Prostate gland (tissue), 2 donors: ENCODE results near the gene ATP2C1. TPM values are rescaled to one million over a fixed set of nuclear protein-coding genes. Genes with fewer than 3 reads are reported as not detected.

Experiments
- DNase-seq: peaks from one replicate; pipeline ENCODE4 v3.0.0-alpha.2; 2019; ENCODE audit warnings: low spot score
- H3K27ac ChIP-seq, 2 donors: fragments of 200-600 bp; sonication (generic); 2 replicates each; pipeline ENCODE4 v1.5.1; 2017 to 2019
- H3K27me3 ChIP-seq: fragments of 200-600 bp; sonication (generic); replicated peaks from 2 replicates; pipeline ENCODE4 v1.5.1; 2019; ENCODE audit not compliant: insufficient read depth
- H3K36me3 ChIP-seq, 2 donors: fragments of 200-600 bp; sonication (generic); 1 replicate in 1 of 2; 2 replicates in 1 of 2; pipeline versions ENCODE4 v1.5.1 to v1.8.1; 2017 to 2019
- H3K4me1 ChIP-seq: fragments of 200-600 bp; sonication (generic); replicated peaks from 2 replicates; pipeline ENCODE4 v1.5.1; 2019
- H3K4me3 ChIP-seq, 2 donors: fragments of 200-600 bp; sonication (generic); 2 replicates each; pipeline ENCODE4 v1.5.1; 2017 to 2019
- H3K9me3 ChIP-seq: fragments of 200-600 bp; sonication (generic); 2 replicates; pipeline ENCODE4 v1.5.1; 2017
- CTCF ChIP-seq, 4 experiments: fragments of 200-600 bp in 2 of 4; fragments of 450-650 bp in 2 of 4; sonication (generic) in 2 of 4; IDR thresholded peaks; 1 replicate in 3 of 4; 2 replicates in 1 of 4; pipeline ENCODE4 v1.5.1; 2016 to 2019; ENCODE audit warnings: antibody characterized with exemption in 4 of 4, mild to moderate bottlenecking in 2 of 4, moderate library complexity in 2 of 4
- POLR2A ChIP-seq: fragments of 450-650 bp; IDR thresholded peaks from one replicate; pipeline ENCODE4 v1.6.1; 2016; ENCODE audit warnings: antibody characterized with exemption, mild to moderate bottlenecking
- POLR2AphosphoS5 ChIP-seq: sonication (generic); formaldehyde crosslinking; IDR thresholded peaks from one replicate; pipeline ENCODE4 v1.6.1; 2017; ENCODE audit warnings: antibody characterized with exemption
- WGBS: methylation state at CpG from one replicate; pipeline ENCODE4 v1.1.5; 2018; 5-methylcytosine and 5-hydroxymethylcytosine counted together
- intact Hi-C: fragments of 100-400 bp; cut with DNase I; formaldehyde crosslinking; loops from one replicate; pipeline ENCODE4 v1.14.2; 2022
- total RNA-seq, 2 donors: library from RNA; depleted of rRNA; stranded (reverse); fragments of >200 nt; gene quantifications; one replicate each; pipeline ENCODE4 v1.1.0, GENCODE V29; 2016

Gene ATP2C1
- total RNA-seq, 2 donors from 2014 or later = 123 to 158 TPM

DNA sequence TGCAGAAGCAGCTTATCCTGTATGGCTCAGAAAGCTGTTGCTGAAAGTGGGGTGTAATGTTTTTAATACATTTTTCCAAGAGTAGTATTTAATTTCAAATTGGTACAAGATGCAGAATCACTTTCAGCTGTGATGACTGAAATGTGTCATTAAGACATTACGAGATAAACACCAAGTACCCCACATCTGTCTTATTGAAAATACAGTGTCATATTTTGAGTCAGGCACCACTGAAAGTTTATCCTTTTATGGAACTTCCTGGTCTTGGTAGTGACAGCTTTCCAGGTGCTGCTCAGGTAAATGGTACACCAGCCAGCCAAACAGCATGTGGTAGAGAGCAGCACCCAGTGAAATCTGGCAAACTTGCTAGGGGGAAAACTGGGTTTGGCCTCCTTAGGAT lies 115.8 kb downstream of the ATP2C1 start:
- no peak overlapping the region for H3K4me3 ChIP-seq
- no peak for DNase-seq
- no peaks in the 10 kb centered on the region for H3K4me1 ChIP-seq
- peaks cover 0 to 4% of the 10 kb centered on the region in 2 donors for H3K36me3 ChIP-seq
- no peaks in the 10 kb centered on the region for H3K9me3 ChIP-seq
- H3K27me3 ChIP-seq = no peaks in the 10 kb centered on the region
- 100% methylated on average over 1 of the region's 1 CpG for WGBS
- no peak overlapping the region for H3K27ac ChIP-seq
- TF ChIP-seq CTCF (IDR thresholded peaks at IDR 0.05) (no peak), POLR2A (no peak), POLR2AphosphoS5 (no peak)
- intact Hi-C loops = no loop called here

DNA sequence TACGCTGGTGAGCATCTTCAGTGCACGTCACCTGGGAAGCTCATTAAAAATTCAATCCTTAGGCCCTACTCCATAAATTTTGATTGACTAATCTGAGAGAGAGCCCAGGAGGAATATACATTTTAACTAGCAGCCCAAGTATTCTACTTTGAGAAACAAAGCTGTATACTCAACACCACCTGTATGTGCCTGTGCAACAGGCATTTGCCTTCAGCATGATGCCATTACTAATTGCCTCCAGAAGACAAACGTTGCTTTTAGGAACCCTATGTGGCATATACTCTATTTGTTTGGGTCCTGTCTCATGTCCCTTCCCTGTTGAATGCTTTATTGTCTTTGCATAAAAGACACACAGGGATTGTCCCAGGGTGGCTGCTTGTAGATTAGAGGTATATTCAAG lies 125.1 kb downstream of the ATP2C1 start:
- Histone ChIP-seq H3K4me1 (no peaks in the 10 kb centered on the region), H3K27me3 (no peaks in the 10 kb centered on the region), H3K4me3 (no peak overlapping the region), H3K36me3 (no peaks in the 10 kb centered on the region), H3K9me3 (no peaks in the 10 kb centered on the region), H3K27ac (no peak overlapping the region)
- TF ChIP-seq POLR2AphosphoS5 (no peak), POLR2A (no peak), CTCF (IDR thresholded peaks at IDR 0.05) (no peak)
- DNase-seq = no peak
- 82% methylated on average over 3 of the region's 3 CpGs for WGBS
- intact Hi-C loops = no loop called here

DNA sequence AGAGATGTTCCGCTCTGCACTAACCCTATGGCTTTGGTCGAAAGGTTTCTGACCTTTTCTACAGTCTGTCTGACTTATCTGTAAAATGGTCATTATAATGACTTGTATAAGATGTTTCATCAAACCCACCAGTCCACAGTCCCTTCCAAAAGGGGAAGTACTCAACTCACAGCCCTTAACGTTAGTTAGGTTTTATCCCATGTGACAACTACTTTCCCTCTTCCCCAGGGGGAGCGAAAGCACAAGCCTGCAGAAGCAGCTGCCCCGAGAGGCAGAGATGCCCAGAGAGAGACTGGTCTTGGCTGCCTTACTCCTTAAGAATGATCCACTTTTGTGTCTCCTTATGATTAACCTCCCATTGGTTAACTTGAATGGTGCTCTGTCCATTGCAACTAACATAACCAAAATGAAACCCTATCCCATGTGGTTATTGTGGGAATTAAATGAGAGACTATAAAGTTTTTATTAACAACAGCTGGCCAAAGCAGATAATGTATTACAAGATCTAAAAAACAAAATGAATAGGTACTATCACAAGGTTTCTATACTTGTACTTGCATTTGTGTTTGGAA lies 126.3 kb downstream of the ATP2C1 start:
- Histone ChIP-seq H3K4me3 (no peak overlapping the region), H3K4me1 (no peaks in the 10 kb centered on the region), H3K27ac (no peak overlapping the region), H3K9me3 (no peaks in the 10 kb centered on the region), H3K27me3 (no peaks in the 10 kb centered on the region), H3K36me3 (no peaks in the 10 kb centered on the region)
- DNase-seq = no peak
- no peak for TF ChIP-seq CTCF (IDR thresholded peaks at IDR 0.05)
- no peak for TF ChIP-seq POLR2A
- no peak for TF ChIP-seq POLR2AphosphoS5
- WGBS = 79% methylated on average over 5 of the region's 5 CpGs
- intact Hi-C loops = loop anchor here (10.0 kb wide), 2 partner anchors 265 to 1015 kb away; partner anchors contain the start of gene CPNE4

- WGBS = 53% methylated on average over 1 of the region's 1 CpG
- Histone ChIP-seq H3K36me3 (no peaks in the 10 kb centered on the region), H3K27me3 (no peaks in the 10 kb centered on the region), H3K4me3 (no peak overlapping the region), H3K4me1 (no peaks in the 10 kb centered on the region), H3K9me3 (no peaks in the 10 kb centered on the region), H3K27ac (no peak overlapping the region)
- intact Hi-C loops = loop anchor here (5.0 to 10.0 kb wide), 3 partner anchors 133 to 1009 kb away; partner anchors contain the start of genes ATP2C1 and CPNE4
- no peak for TF ChIP-seq POLR2AphosphoS5
- TF ChIP-seq CTCF (IDR thresholded peaks at IDR 0.05) = no peak
- no peak for TF ChIP-seq POLR2A
- no peak for DNase-seq
Measured at GRCh38 chr3:131025539-131025938, 131.7 kb downstream of the ATP2C1 start.
